Stimulated activated CD4-positive, alpha-beta T cell treated with anti-CD3 and anti-CD28 coated beads, TNF-alpha, amount 100 ng/mL, for 4 hours (primary cell): Measurements from ENCODE around the gene BEST2.
"Not testable (repeated sequence)": the region's sequence is repeated elsewhere in the genome, so short reads cannot be mapped to it uniquely, and the experiment has no call there.

Source experiments
- DNase-seq, 3 experiments: peaks; one replicate each; pipeline ENCODE4 v3.0.0-alpha.2; 2020; ENCODE audit warnings: low read depth in 3 of 3

Gene BEST2

GRCh38 chr19:12787458-12787857 lies 35.9 kb downstream of the BEST2 start:
- DNase-seq = no peak

DNA sequence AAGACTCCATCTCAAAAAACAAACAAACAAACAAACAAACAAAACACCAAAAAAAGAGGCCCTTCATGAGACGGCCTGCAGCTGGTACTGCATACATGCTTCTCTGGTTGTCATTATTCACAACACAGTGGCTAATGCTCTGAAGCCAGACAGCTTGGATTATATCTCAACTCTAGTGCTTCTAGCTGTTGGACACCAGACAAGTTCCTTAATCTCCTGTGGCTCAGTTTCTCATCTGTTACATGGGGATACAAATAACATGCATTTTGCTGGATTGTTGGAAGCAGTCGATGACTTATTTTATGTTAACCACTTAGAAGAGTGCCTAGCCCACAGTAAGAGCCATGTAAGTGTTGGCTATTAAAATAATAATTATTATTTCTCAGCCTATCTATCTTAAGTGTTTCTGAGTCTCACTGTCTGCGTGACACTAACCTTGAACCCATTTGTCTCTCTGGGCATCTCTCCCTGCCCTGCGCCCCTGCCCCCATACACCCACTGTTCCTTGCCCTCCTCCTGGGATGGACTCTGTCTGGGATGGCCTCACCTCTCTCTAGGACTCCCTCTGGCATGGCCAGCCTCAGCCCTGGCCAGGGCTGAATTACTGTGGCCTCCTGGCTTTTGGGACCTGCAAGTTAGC lies 36.6 kb downstream of the BEST2 start:
- DNase-seq = no peak

- no peak for DNase-seq
These were observed 37.1 kb downstream of the BEST2 start for GRCh38 chr19:12788682-12789097.

DNA sequence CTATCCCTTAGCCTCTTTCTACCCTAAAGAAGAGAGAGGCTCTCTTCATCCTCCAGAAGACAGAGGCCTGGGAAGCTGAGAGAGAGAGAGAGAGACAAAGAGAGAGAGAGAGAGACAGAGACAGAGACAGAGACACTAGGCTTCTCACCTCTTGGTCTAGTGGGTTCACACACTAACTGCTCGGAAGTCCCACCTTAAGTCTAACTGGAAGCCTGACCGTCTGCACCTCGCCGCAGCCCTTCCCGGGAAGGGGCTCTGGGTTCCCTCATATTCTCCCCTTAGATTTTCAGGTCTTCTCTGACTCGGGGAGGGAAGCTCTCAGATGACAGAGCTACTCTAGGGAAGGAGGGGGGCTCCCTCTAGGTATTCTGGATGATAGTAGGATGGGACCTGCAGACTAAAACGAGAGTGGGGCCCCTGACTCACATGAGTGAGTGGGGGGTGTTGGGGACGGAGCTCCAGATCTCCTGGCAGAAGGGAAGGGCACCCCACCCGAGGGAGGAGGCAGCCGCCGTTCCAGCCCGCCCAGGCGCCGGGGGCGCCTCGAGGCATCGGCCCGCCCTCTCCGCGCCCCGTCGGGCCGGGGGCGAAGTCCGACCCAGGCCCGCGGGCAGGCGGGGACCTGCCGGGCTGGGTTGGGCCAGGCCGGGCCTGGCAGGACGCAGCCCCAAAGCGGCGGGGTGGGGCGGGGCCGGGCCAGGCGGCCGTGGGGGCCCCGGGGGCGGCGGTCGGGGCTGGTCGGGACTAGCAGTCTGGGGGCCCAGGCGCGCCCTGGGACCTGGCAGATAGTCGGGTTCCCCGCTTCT lies 37.7 kb downstream of the BEST2 start:
- DNase-seq = no peak

- peak; percentile 69 to 79 (median 76) for DNase-seq
These were observed 38.5 kb downstream of the BEST2 start for GRCh38 chr19:12789904-12790619.

DNA sequence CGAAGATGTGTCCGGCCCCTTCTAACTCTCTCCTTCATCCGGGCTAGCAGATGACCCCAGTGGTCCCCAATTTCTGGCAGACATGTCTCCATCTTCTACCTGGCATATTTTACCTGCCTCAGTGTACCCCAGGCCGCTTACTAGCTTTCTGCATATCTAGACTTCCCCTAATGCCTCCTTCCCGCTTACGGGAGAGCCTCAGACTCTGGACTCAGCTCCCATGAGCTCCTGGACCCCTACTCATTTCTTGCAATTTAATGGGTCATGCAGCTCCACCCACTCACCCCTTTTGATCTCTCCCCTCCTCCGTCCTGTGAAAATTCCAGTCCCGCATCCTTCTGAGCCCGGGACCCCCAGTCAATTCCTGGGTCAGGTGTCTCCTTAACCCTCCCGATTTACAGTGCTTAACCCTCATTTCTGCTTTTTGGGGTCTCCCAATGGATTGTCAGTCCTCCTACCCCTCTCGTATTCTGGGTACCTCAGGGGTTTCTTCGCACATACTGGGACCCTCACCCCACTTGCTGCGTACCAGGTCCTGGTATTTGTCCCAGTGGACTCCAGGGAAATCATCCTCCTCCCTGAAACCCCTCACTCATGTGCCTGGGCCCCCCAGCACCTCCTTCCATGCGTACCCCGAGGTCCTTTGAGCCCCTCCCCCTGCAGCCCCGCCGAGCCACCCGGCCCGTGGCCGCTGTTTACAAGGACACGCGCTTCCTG lies 39.2 kb downstream of the BEST2 start:
- no peak for DNase-seq

DNA sequence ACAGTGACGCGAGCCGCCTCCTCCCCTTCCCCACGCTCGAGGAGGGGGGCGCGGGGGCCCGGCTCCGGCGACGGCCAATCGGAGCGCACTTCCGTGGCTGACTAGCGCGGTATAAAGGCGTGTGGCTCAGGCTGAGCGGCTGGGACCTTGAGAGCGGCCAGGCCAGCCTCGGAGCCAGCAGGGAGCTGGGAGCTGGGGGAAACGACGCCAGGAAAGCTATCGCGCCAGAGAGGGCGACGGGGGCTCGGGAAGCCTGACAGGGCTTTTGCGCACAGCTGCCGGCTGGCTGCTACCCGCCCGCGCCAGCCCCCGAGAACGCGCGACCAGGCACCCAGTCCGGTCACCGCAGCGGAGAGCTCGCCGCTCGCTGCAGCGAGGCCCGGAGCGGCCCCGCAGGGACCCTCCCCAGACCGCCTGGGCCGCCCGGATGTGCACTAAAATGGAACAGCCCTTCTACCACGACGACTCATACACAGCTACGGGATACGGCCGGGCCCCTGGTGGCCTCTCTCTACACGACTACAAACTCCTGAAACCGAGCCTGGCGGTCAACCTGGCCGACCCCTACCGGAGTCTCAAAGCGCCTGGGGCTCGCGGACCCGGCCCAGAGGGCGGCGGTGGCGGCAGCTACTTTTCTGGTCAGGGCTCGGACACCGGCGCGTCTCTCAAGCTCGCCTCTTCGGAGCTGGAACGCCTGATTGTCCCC lies 39.9 kb downstream of the BEST2 start, which contains the start of gene JUNB:
TSS of gene JUNB (plus strand) at position 142 of the 706 bp plus-strand sequence. CDS start at position 428, 286 bp downstream.
- peak; percentile 91 to 97 (median 95) for DNase-seq

- peak in 2 of 3 experiments; percentile 66 to 73 for DNase-seq
These were observed 40.7 kb downstream of the BEST2 start for GRCh38 chr19:12792051-12792852.

DNA sequence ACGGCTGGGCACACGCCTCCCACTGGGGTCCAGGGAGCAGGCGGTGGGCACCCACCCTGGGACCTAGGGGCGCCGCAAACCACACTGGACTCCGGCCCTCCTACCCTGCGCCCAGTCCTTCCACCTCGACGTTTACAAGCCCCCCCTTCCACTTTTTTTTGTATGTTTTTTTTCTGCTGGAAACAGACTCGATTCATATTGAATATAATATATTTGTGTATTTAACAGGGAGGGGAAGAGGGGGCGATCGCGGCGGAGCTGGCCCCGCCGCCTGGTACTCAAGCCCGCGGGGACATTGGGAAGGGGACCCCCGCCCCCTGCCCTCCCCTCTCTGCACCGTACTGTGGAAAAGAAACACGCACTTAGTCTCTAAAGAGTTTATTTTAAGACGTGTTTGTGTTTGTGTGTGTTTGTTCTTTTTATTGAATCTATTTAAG lies 41.3 kb downstream of the BEST2 start:
- no peak for DNase-seq

DNA sequence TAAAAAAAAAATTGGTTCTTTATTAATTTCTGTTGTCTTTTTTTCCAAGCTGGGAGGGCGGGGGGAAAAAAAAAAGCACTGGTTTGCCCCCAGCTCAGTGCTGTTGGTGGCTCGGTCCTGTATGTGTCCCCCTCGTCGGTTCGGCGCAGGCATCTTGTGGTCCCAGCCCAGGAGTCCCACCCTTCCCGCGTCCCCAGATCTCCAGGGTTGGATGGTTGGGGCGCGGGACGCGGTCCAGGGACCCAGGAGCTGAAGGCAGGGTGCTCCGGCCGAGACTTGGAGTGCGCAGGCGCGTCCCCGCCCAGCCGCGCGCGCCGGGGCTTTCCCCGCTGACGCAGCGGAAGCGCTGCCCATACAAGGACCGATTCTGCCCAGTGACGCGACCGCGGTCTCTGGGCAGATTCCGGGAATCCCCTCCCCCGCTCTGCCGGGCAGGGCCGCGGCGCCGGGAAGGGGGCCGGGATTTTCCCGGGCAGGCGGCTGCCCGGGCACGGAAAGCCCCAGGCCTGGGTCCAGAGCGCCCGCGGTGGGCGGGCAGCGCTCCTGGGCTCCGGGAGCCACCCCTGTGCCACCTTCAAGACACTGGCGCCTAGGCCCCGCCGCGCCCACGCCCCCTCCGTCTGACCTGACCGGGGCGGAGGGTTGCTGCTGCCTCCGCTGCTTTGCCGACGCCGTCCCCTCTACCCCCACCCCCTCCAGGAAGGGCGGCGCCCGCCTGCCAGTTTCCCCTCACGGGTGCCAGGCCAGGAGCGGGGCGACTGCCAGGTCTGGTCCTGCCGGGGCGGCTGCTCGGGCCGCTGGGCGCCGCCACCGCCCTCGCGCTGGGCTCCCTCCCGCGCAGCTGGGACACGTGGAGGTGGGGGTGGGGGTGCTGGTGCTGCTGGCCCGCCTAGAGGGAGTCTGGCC lies 42.0 kb downstream of the BEST2 start:
- peak; percentile 89 to 94 (median 91) for DNase-seq

GRCh38 chr19:12794196-12794941 lies 42.8 kb downstream of the BEST2 start:
- no peak for DNase-seq

- DNase-seq = no peak
These were observed 43.4 kb downstream of the BEST2 start for GRCh38 chr19:12794971-12795381.

GRCh38 chr19:12796146-12797071 lies 44.8 kb downstream of the BEST2 start:
- DNase-seq = peak in 2 of 3 experiments; percentile 60 to 63

DNA sequence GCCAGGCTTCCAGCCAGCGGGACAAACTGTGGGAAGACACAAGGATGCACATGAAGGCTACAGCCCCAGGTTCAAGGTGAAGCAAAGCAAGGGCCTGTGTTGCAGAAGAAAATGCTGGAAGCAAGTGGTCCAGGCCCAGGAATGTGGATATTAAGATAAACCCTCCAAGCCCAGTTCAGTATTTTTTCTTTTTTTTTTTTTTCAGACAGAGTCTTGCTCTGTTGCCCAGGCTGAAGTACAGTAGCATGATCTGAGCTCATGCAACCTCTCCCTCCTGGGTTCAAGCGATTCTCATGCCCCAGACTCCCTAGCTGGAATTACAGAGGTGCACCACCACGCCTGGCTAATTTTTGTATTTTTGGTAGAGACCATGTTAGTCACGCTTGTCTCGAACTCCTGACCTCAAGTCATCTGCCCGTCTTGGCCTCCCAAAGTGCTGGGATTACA lies 45.6 kb downstream of the BEST2 start:
- DNase-seq = no peak

GRCh38 chr19:12797607-12798006 lies 46.0 kb downstream of the BEST2 start:
- DNase-seq = not testable (repeated sequence)

DNA sequence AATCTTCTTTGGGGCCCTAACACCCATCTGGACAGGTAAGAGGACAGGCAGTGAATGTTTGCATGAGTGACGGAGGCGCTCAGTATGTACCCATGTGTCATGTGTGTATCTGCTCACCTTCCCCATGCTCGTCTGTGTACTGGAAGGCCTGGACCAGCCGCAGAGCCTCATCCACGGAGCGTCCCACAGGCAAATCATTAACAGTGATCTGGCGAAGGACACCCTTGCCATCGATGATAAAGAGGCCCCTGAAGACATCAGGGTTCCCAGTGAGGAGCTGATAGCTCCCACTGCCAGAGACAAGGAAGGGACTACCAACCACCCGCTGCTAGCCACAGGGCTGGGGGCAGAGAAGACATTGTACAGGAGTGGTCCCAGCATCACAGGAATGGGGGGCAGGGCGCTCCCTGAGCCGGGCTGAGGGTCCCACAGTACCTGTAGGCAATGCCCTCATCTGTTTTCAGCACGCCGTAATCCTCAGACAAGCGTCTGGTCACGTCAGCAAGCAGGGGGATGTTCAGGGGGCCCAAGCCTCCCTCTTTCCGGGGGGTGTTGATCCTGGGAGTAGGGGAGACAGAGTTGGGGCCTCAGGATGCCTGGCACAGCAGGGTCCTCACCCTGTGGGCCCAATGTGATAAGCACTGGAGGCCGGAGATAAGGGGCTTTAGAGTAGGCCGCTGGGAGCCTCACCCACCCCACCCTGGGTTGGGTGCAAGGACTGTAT lies 48.3 kb downstream of the BEST2 start:
- no peak for DNase-seq

GRCh38 chr19:12800466-12800770 lies 48.8 kb downstream of the BEST2 start:
- no peak for DNase-seq
